Smooth muscle cell (in vitro differentiated cells): ENCODE measurements around the gene TSPAN32. TPM values are rescaled to one million over a fixed set of nuclear protein-coding genes. Genes with fewer than 3 reads are reported as not detected.

ENCODE experiments used
- DNase-seq: peaks from one replicate; lab custom pipeline; 2025; ENCODE audit not compliant: unreplicated experiment; lab: John Stamatoyannopoulos, UW
- H2AFZ ChIP-seq: fragments of 200-600 bp; sonication (generic); 2 replicates; pipeline ENCODE4 v1.6.0; 2016; ENCODE audit warnings: antibody characterized with exemption, low read depth, mild to moderate bottlenecking
- H3F3A ChIP-seq: fragments of 200-600 bp; sonication (generic); 2 replicates; pipeline ENCODE4 v1.6.0; 2017; ENCODE audit warnings: antibody characterized with exemption, low read depth
- H3K27ac ChIP-seq: fragments of 200-600 bp; sonication (generic); 2 replicates; pipeline ENCODE4 v1.5.1; 2016; ENCODE audit warnings: low read depth, mild to moderate bottlenecking
- H3K27me3 ChIP-seq: fragments of 200-600 bp; sonication (generic); 2 replicates; pipeline ENCODE4 v1.6.1; 2016; ENCODE audit warnings: low read depth, mild to moderate bottlenecking
- H3K36me3 ChIP-seq: fragments of 200-600 bp; sonication (generic); 2 replicates; pipeline ENCODE4 v1.5.1; 2016; ENCODE audit warnings: low read depth
- H3K4me1 ChIP-seq: fragments of 200-600 bp; sonication (generic); 2 replicates; pipeline ENCODE4 v1.5.1; 2016; ENCODE audit warnings: low read depth
- H3K4me2 ChIP-seq: fragments of 200-600 bp; sonication (generic); 2 replicates; pipeline ENCODE4 v1.6.0; 2016; ENCODE audit warnings: mild to moderate bottlenecking
- H3K4me3 ChIP-seq: fragments of 200-600 bp; sonication (generic); 2 replicates; pipeline ENCODE4 v1.5.1; 2016; ENCODE audit warnings: mild to moderate bottlenecking
- H3K79me2 ChIP-seq: fragments of 200-600 bp; sonication (generic); 2 replicates; pipeline ENCODE4 v1.6.0; 2016; ENCODE audit warnings: low read depth, mild to moderate bottlenecking
- H3K9ac ChIP-seq: fragments of 200-600 bp; sonication (generic); 2 replicates; pipeline ENCODE4 v1.6.0; 2016; ENCODE audit warnings: low read depth
- H3K9me3 ChIP-seq: fragments of 200-600 bp; sonication (generic); replicated peaks from 2 replicates; pipeline ENCODE4 v1.5.1; 2016; ENCODE audit warnings: low read depth
- H4K20me1 ChIP-seq: fragments of 200-600 bp; sonication (generic); 2 replicates; pipeline ENCODE4 v1.6.0; 2016; ENCODE audit warnings: low read depth
- CTCF ChIP-seq: fragments of 200-600 bp; sonication (generic); IDR thresholded peaks from 2 replicates; pipeline ENCODE4 v1.5.1; 2017; ENCODE audit warnings: borderline replicate concordance, mild to moderate bottlenecking, antibody characterized with exemption; ENCODE audit not compliant: insufficient read depth, poor library complexity, severe bottlenecking
- WGBS: methylation state at CpG from one replicate; pipeline ENCODE4 v1.1.7; 2016; ENCODE audit warnings: low lambda C conversion rate; 5-methylcytosine and 5-hydroxymethylcytosine counted together
- polyA plus RNA-seq: library from polyadenylated mRNA; unstranded; fragments of >200 nt; fragmentation: Nextera tagmentation; extraction: Ambion mirVana; gene quantifications from 2 replicates; pipeline ENCODE4 v1.2.1, GENCODE V29; 2016
- small RNA-seq: library from RNA; depleted of rRNA; stranded (forward); fragments of <200 nt; gene quantifications from one replicate; pipeline ENCODE3, GENCODE V24; 2014
- total RNA-seq: library from RNA; depleted of rRNA; stranded (reverse); fragments of >200 nt; gene quantifications from 2 replicates; pipeline ENCODE4 v1.2.3, GENCODE V29; 2014

Gene TSPAN32
- total and polyA plus RNA-seq, 2 experiments from 2014 or later: not detected

- H3K27me3 ChIP-seq: no peaks in the 10 kb centered on the region
- no peaks in the 10 kb centered on the region for H3K36me3 ChIP-seq
- DNase-seq: no peak
- H3K4me3 ChIP-seq: no peak overlapping the region
- no peaks in the 10 kb centered on the region for H3K4me1 ChIP-seq
- no peaks in the 10 kb centered on the region for H3F3A ChIP-seq
- H4K20me1 ChIP-seq: no peaks in the 10 kb centered on the region
- H3K27ac ChIP-seq: no peak overlapping the region
- H3K4me2 ChIP-seq: no peak overlapping the region
- WGBS: 94% methylated on average over 7 of the region's 7 CpGs
- H3K79me2 ChIP-seq: no peaks in the 10 kb centered on the region
- H3K9ac ChIP-seq: no peak overlapping the region
- TF ChIP-seq CTCF: no peak
- no peaks in the 10 kb centered on the region for H3K9me3 ChIP-seq
- H2AFZ ChIP-seq: no peak overlapping the region
Observed at GRCh38 chr11:2366733-2367132, 64.9 kb downstream of the TSPAN32 start.

- Histone ChIP-seq H4K20me1 (no peaks in the 10 kb centered on the region), H3F3A (no peaks in the 10 kb centered on the region), H3K27ac (no peak overlapping the region), H3K4me2 (no peak overlapping the region), H3K4me3 (no peak overlapping the region), H3K9me3 (no peaks in the 10 kb centered on the region), H3K4me1 (no peaks in the 10 kb centered on the region), H3K79me2 (no peaks in the 10 kb centered on the region), H3K36me3 (no peaks in the 10 kb centered on the region), H3K27me3 (no peaks in the 10 kb centered on the region), H3K9ac (no peak overlapping the region), H2AFZ (no peak overlapping the region)
- DNase-seq: no peak
- no peak for TF ChIP-seq CTCF
- WGBS: 92% methylated on average over 17 of the region's 17 CpGs
Observed at GRCh38 chr11:2367266-2368160, 65.7 kb downstream of the TSPAN32 start.

Small RNA genes lying within 50 kb of the gene (small RNA-seq; reads per million reads assigned to genes)
- 0.18 reads per million for gene RNU6-878P

Other genes with a start within 250 kb of the TSPAN32 start
- gene IGF2, start 162.6 kb upstream of the TSPAN32 start, total RNA-seq: 2,086 and 2,274 TPM in 2 replicates
- gene IGF2, start 162.6 kb upstream of the TSPAN32 start, polyA plus RNA-seq: 3,825 and 3,877 TPM in 2 replicates
- gene INS, start 140.8 kb upstream of the TSPAN32 start, total RNA-seq: not detected in 2 replicates
- gene INS, start 140.8 kb upstream of the TSPAN32 start, polyA plus RNA-seq: not detected in 2 replicates
- gene TH, start 130.2 kb upstream of the TSPAN32 start, total RNA-seq: not detected in 2 replicates
- gene TH, start 130.2 kb upstream of the TSPAN32 start, polyA plus RNA-seq: not detected in 2 replicates
- 3.0 TPM in 1 of 2 replicates, not detected in the other for gene ASCL2, start 31.4 kb upstream of the TSPAN32 start, total RNA-seq
- gene ASCL2, start 31.4 kb upstream of the TSPAN32 start, polyA plus RNA-seq: 0.33 TPM in 1 of 2 replicates, not detected in the other
- gene C11orf21, start 95 bp upstream of the TSPAN32 start, total RNA-seq: not detected in 2 replicates
- gene C11orf21, start 95 bp upstream of the TSPAN32 start, polyA plus RNA-seq: not detected in 2 replicates
- gene CD81, start 75.3 kb downstream of the TSPAN32 start, total RNA-seq: 191 and 219 TPM in 2 replicates
- 519 and 543 TPM in 2 replicates for gene CD81, start 75.3 kb downstream of the TSPAN32 start, polyA plus RNA-seq
- gene TSSC4, start 98.7 kb downstream of the TSPAN32 start, total RNA-seq: 27.7 and 32.5 TPM in 2 replicates
- gene TSSC4, start 98.7 kb downstream of the TSPAN32 start, polyA plus RNA-seq: 80.2 and 82.3 TPM in 2 replicates
- not detected in 2 replicates for gene TRPM5, start 142.5 kb downstream of the TSPAN32 start, total RNA-seq
- 0.06 TPM in 1 of 2 replicates, not detected in the other for gene TRPM5, start 142.5 kb downstream of the TSPAN32 start, polyA plus RNA-seq
- gene KCNQ1, start 143.0 kb downstream of the TSPAN32 start, total RNA-seq: 0.45 and 2.3 TPM in 2 replicates
- gene KCNQ1, start 143.0 kb downstream of the TSPAN32 start, polyA plus RNA-seq: 1.3 and 2.8 TPM in 2 replicates